ENCODE measurements around the gene AGBL3.
"Not testable (repeated sequence)": the region's sequence is repeated elsewhere in the genome, so short reads cannot be mapped to it uniquely, and the experiment has no call there.

AGBL3 gene

GRCh38 chr7:134993877-134994456 lies 7.7 kb downstream of the AGBL3 start:
- H3K27ac Mint-ChIP-seq = peak overlapping the region; percentile 87
- H3K27me3 Mint-ChIP-seq = no peaks in the 10 kb centered on the region
- H3K9me3 Mint-ChIP-seq = no peaks in the 10 kb centered on the region
- H3K4me3 Mint-ChIP-seq = no peak overlapping the region
- H3K4me1 Mint-ChIP-seq (ENCODE audit: low read depth) = peaks cover 83% of the 10 kb centered on the region
- H3K36me3 Mint-ChIP-seq (ENCODE audit: low read depth) = peaks cover 62% of the 10 kb centered on the region

- peak overlapping the region; percentile 86 for H3K27ac Mint-ChIP-seq
These were observed 9.2 kb downstream of the AGBL3 start for GRCh38 chr7:134995239-134996096.

GRCh38 chr7:134996097-134996550 lies 9.8 kb downstream of the AGBL3 start:
- H3K27ac Mint-ChIP-seq = peak overlapping the region; percentile 86
- H3K4me3 Mint-ChIP-seq = peak overlapping the region; percentile 51
- no peaks in the 10 kb centered on the region for H3K27me3 Mint-ChIP-seq
- peaks cover 52% of the 10 kb centered on the region for H3K36me3 Mint-ChIP-seq (ENCODE audit: low read depth)
- peaks cover 62% of the 10 kb centered on the region for H3K4me1 Mint-ChIP-seq (ENCODE audit: low read depth)
- no peaks in the 10 kb centered on the region for H3K9me3 Mint-ChIP-seq

More at GRCh38 chr7:134995239-134996096, 9.2 kb downstream of the AGBL3 start:
- Mint-ChIP-seq H3K27me3 (no peaks in the 10 kb centered on the region), H3K36me3 (ENCODE audit: low read depth) (peaks cover 57% of the 10 kb centered on the region), H3K4me3 (peak overlapping the region; percentile 51), H3K4me1 (ENCODE audit: low read depth) (peaks cover 69% of the 10 kb centered on the region), H3K9me3 (no peaks in the 10 kb centered on the region)

GRCh38 chr7:134997214-134997885 lies 11.0 kb downstream of the AGBL3 start:
- H3K9me3 Mint-ChIP-seq = peaks cover 7% of the 10 kb centered on the region
- H3K4me3 Mint-ChIP-seq = no peak overlapping the region
- H3K4me1 Mint-ChIP-seq (ENCODE audit: low read depth) = peaks cover 50% of the 10 kb centered on the region

GRCh38 chr7:134999136-134999535 lies 12.8 kb downstream of the AGBL3 start:
- Mint-ChIP-seq H3K4me1 (ENCODE audit: low read depth) (peaks cover 32% of the 10 kb centered on the region), H3K27ac (no peak overlapping the region)

More at GRCh38 chr7:134997214-134997885, 11.0 kb downstream of the AGBL3 start:
- Mint-ChIP-seq H3K27me3 (no peaks in the 10 kb centered on the region), H3K27ac (no peak overlapping the region), H3K36me3 (ENCODE audit: low read depth) (peaks cover 44% of the 10 kb centered on the region)

GRCh38 chr7:135001390-135002165 lies 15.3 kb downstream of the AGBL3 start:
- H3K27me3 Mint-ChIP-seq = no peaks in the 10 kb centered on the region
- H3K4me1 Mint-ChIP-seq (ENCODE audit: low read depth) = peaks cover 8% of the 10 kb centered on the region
- H3K27ac Mint-ChIP-seq = no peak overlapping the region
- no peak overlapping the region for H3K4me3 Mint-ChIP-seq
- peaks cover 8% of the 10 kb centered on the region for H3K9me3 Mint-ChIP-seq
- H3K36me3 Mint-ChIP-seq (ENCODE audit: low read depth) = peaks cover 13% of the 10 kb centered on the region

More at GRCh38 chr7:134999136-134999535, 12.8 kb downstream of the AGBL3 start:
- Mint-ChIP-seq H3K4me3 (no peak overlapping the region), H3K27me3 (no peaks in the 10 kb centered on the region), H3K36me3 (ENCODE audit: low read depth) (peaks cover 30% of the 10 kb centered on the region), H3K9me3 (peaks cover 7% of the 10 kb centered on the region)

- H3K9me3 Mint-ChIP-seq = peaks cover 4% of the 10 kb centered on the region
- no peaks in the 10 kb centered on the region for H3K4me1 Mint-ChIP-seq (ENCODE audit: low read depth)
- H3K27ac Mint-ChIP-seq = no peak overlapping the region
- H3K36me3 Mint-ChIP-seq (ENCODE audit: low read depth) = peaks cover 3% of the 10 kb centered on the region
- H3K27me3 Mint-ChIP-seq = no peaks in the 10 kb centered on the region
- no peak overlapping the region for H3K4me3 Mint-ChIP-seq
These were observed 25.9 kb downstream of the AGBL3 start for GRCh38 chr7:135012229-135012628.

- Mint-ChIP-seq H3K27me3 (no peaks in the 10 kb centered on the region), H3K4me1 (ENCODE audit: low read depth) (no peaks in the 10 kb centered on the region), H3K4me3 (no peak overlapping the region), H3K27ac (no peak overlapping the region), H3K9me3 (peaks cover 4% of the 10 kb centered on the region), H3K36me3 (ENCODE audit: low read depth) (no peaks in the 10 kb centered on the region)
These were observed 37.3 kb downstream of the AGBL3 start for GRCh38 chr7:135023622-135024021.

- Mint-ChIP-seq H3K27me3 (no peaks in the 10 kb centered on the region), H3K36me3 (ENCODE audit: low read depth) (no peaks in the 10 kb centered on the region), H3K27ac (no peak overlapping the region), H3K4me3 (no peak overlapping the region), H3K4me1 (ENCODE audit: low read depth) (no peaks in the 10 kb centered on the region), H3K9me3 (peaks cover 3% of the 10 kb centered on the region)
These were observed 48.9 kb downstream of the AGBL3 start for GRCh38 chr7:135035252-135035651.

GRCh38 chr7:135067017-135067416 lies 80.7 kb downstream of the AGBL3 start:
- not testable (repeated sequence) for H3K4me3 Mint-ChIP-seq; H3K4me1 Mint-ChIP-seq (ENCODE audit: low read depth); H3K27me3 Mint-ChIP-seq; H3K27ac Mint-ChIP-seq; H3K9me3 Mint-ChIP-seq; H3K36me3 Mint-ChIP-seq (ENCODE audit: low read depth)

GRCh38 chr7:135074096-135074495 lies 87.8 kb downstream of the AGBL3 start:
- Mint-ChIP-seq H3K36me3 (ENCODE audit: low read depth) (no peaks in the 10 kb centered on the region), H3K27me3 (no peaks in the 10 kb centered on the region), H3K27ac (no peak overlapping the region), H3K4me3 (no peak overlapping the region), H3K4me1 (ENCODE audit: low read depth) (no peaks in the 10 kb centered on the region), H3K9me3 (no peaks in the 10 kb centered on the region)

GRCh38 chr7:135074531-135074930 lies 88.2 kb downstream of the AGBL3 start:
- Mint-ChIP-seq H3K27me3 (no peaks in the 10 kb centered on the region), H3K9me3 (no peaks in the 10 kb centered on the region), H3K4me1 (ENCODE audit: low read depth) (no peaks in the 10 kb centered on the region), H3K4me3 (no peak overlapping the region), H3K27ac (no peak overlapping the region), H3K36me3 (ENCODE audit: low read depth) (no peaks in the 10 kb centered on the region)

- Mint-ChIP-seq H3K9me3 (no peaks in the 10 kb centered on the region), H3K36me3 (ENCODE audit: low read depth) (no peaks in the 10 kb centered on the region), H3K27ac (no peak overlapping the region), H3K27me3 (no peaks in the 10 kb centered on the region), H3K4me1 (ENCODE audit: low read depth) (no peaks in the 10 kb centered on the region), H3K4me3 (no peak overlapping the region)
These were observed 89.4 kb downstream of the AGBL3 start for GRCh38 chr7:135075716-135076115.

- Mint-ChIP-seq H3K9me3 (no peaks in the 10 kb centered on the region), H3K36me3 (ENCODE audit: low read depth) (no peaks in the 10 kb centered on the region), H3K4me1 (ENCODE audit: low read depth) (no peaks in the 10 kb centered on the region), H3K27me3 (no peaks in the 10 kb centered on the region), H3K4me3 (no peak overlapping the region), H3K27ac (no peak overlapping the region)
These were observed 90.6 kb downstream of the AGBL3 start for GRCh38 chr7:135076882-135077281.

Data from stimulated activated naive CD8-positive, alpha-beta T cell treated with anti-CD3 and anti-CD28 coated beads, Interleukin-15, Interleukin-2, amounts not matched to agents 100 ng/mL and 50 ng/mL, for 24 hours (primary cell).